Trophoblast cell (in vitro differentiated cells and primary cell): ENCODE measurements around the gene LTB4R2.

ENCODE experiments used
- DNase-seq, 2 donors: peaks; one replicate each; pipeline ENCODE4 v3.0.0-alpha.2; 2016
- H2AFZ ChIP-seq: 2 replicates; pipeline ENCODE4 v1.6.1; 2013; ENCODE audit warnings: low read length, moderate library complexity, mild to moderate bottlenecking; ENCODE audit not compliant: insufficient read depth, poor library complexity
- H2AK5ac ChIP-seq: 2 replicates; pipeline ENCODE4 v1.6.1; 2013; ENCODE audit warnings: mild to moderate bottlenecking, low read length
- H2BK120ac ChIP-seq: 2 replicates; pipeline ENCODE4 v1.6.1; 2013; ENCODE audit warnings: low read length, mild to moderate bottlenecking, moderate library complexity; ENCODE audit not compliant: insufficient read depth, poor library complexity
- H2BK12ac ChIP-seq: 2 replicates; pipeline ENCODE4 v1.6.1; 2013; ENCODE audit warnings: mild to moderate bottlenecking, low read length, moderate library complexity
- H2BK5ac ChIP-seq: 2 replicates; pipeline ENCODE4 v1.6.1; 2013; ENCODE audit warnings: low read length, low read depth, moderate library complexity, mild to moderate bottlenecking; ENCODE audit not compliant: poor library complexity
- H3K14ac ChIP-seq: 2 replicates; pipeline ENCODE4 v1.6.1; 2013; ENCODE audit warnings: mild to moderate bottlenecking, low read length
- H3K18ac ChIP-seq: 2 replicates; pipeline ENCODE4 v1.6.1; 2013; ENCODE audit warnings: mild to moderate bottlenecking, low read length
- H3K23ac ChIP-seq: 2 replicates; pipeline ENCODE4 v1.6.1; 2013; ENCODE audit warnings: low read length
- H3K27ac ChIP-seq: 2 replicates; pipeline ENCODE4 v1.5.1; 2013; ENCODE audit warnings: low read depth, mild to moderate bottlenecking, inconsistent platforms, low read length, moderate library complexity
- H3K27me3 ChIP-seq: 2 replicates; pipeline ENCODE4 v1.6.1; 2013; ENCODE audit warnings: inconsistent platforms, mild to moderate bottlenecking, low read length, moderate library complexity; ENCODE audit not compliant: insufficient read depth
- H3K36me3 ChIP-seq, 2 experiments: 1 replicate in 1 of 2; 2 replicates in 1 of 2; pipeline ENCODE4 v1.6.1; 2013; ENCODE audit warnings: low read length in 2 of 2, mild to moderate bottlenecking in 2 of 2, moderate library complexity in 1 of 2; ENCODE audit not compliant: insufficient read depth in 2 of 2, control insufficient read depth in 1 of 2
- H3K4ac ChIP-seq: 2 replicates; pipeline ENCODE4 v1.6.1; 2013; ENCODE audit warnings: low read depth, mild to moderate bottlenecking, low read length, moderate library complexity
- H3K4me1 ChIP-seq, 2 experiments: 1 replicate in 1 of 2; 2 replicates in 1 of 2; pipeline ENCODE4 v1.6.1; 2013; ENCODE audit warnings: low read length in 2 of 2, mild to moderate bottlenecking in 2 of 2, moderate library complexity in 1 of 2; ENCODE audit not compliant: insufficient read depth in 2 of 2, control insufficient read depth in 1 of 2
- H3K4me2 ChIP-seq: 2 replicates; pipeline ENCODE4 v1.6.1; 2013; ENCODE audit warnings: inconsistent platforms, mild to moderate bottlenecking, low read length, moderate library complexity
- H3K4me3 ChIP-seq: 2 replicates; pipeline ENCODE4 v1.5.1; 2013; ENCODE audit warnings: mild to moderate bottlenecking, low read depth, low read length, inconsistent platforms
- H3K79me1 ChIP-seq: one replicate; pipeline ENCODE4 v1.6.1; 2013; ENCODE audit warnings: low read length
- H3K79me2 ChIP-seq: 2 replicates; pipeline ENCODE4 v1.6.1; 2013; ENCODE audit warnings: low read length, mild to moderate bottlenecking; ENCODE audit not compliant: control insufficient read depth, insufficient read depth, poor library complexity
- H3K9ac ChIP-seq: 2 replicates; pipeline ENCODE4 v1.6.1; 2013; ENCODE audit warnings: mild to moderate bottlenecking, low read length
- H3K9me3 ChIP-seq: 2 replicates; pipeline ENCODE4 v1.6.1; 2013; ENCODE audit warnings: low read depth, mild to moderate bottlenecking, control low read depth, inconsistent platforms, low read length; ENCODE audit not compliant: insufficient read depth
- H4K12ac ChIP-seq: 2 replicates; pipeline ENCODE4 v1.6.1; 2013; ENCODE audit warnings: low read depth, mild to moderate bottlenecking, low read length, moderate library complexity
- H4K8ac ChIP-seq: 2 replicates; pipeline ENCODE4 v1.6.1; 2013; ENCODE audit warnings: low read depth, mild to moderate bottlenecking, low read length, moderate library complexity
- H4K91ac ChIP-seq: one replicate; pipeline ENCODE4 v1.6.1; 2013; ENCODE audit warnings: low read depth, mild to moderate bottlenecking, low read length, moderate library complexity
- WGBS: extraction: QIAGEN DNeasy Blood & Tissue Kit; methylation state at CpG from one replicate; pipeline ENCODE4 v1.1.7; 2013; ENCODE audit warnings: missing lambda C conversion rate; ENCODE audit not compliant: insufficient read length, insufficient coverage; ENCODE audit errors: extremely low coverage; 5-methylcytosine and 5-hydroxymethylcytosine counted together

The LTB4R2 gene

GRCh38 chr14:24278424-24278823, 31.5 kb upstream of the LTB4R2 start:
- Histone ChIP-seq H4K8ac (no peak overlapping the region), H2BK5ac (no peak overlapping the region), H4K12ac (no peak overlapping the region), H3K18ac (no peak overlapping the region), H3K23ac (no peak overlapping the region), H3K4me3 (no peak overlapping the region), H2BK120ac (no peak overlapping the region), H3K9me3 (no peaks in the 10 kb centered on the region), H3K14ac (no peak overlapping the region), H3K79me2 (no peaks in the 10 kb centered on the region), H4K91ac (no peak overlapping the region), H3K36me3 (no peaks in the 10 kb centered on the region), H3K79me1 (no peaks in the 10 kb centered on the region), H3K4me2 (no peak overlapping the region), H3K27ac (no peak overlapping the region), H2AFZ (no peak overlapping the region), H3K4me1 (peaks cover 4 to 5% of the 10 kb centered on the region in 2 experiments), H2BK12ac (no peak overlapping the region), H2AK5ac (no peak overlapping the region), H3K27me3 (no peaks in the 10 kb centered on the region), H3K4ac (no peak overlapping the region), H3K9ac (no peak overlapping the region)
- WGBS, result no CpG with 5 or more reads among the region's 5 CpGs
- no peak for DNase-seq

DNA sequence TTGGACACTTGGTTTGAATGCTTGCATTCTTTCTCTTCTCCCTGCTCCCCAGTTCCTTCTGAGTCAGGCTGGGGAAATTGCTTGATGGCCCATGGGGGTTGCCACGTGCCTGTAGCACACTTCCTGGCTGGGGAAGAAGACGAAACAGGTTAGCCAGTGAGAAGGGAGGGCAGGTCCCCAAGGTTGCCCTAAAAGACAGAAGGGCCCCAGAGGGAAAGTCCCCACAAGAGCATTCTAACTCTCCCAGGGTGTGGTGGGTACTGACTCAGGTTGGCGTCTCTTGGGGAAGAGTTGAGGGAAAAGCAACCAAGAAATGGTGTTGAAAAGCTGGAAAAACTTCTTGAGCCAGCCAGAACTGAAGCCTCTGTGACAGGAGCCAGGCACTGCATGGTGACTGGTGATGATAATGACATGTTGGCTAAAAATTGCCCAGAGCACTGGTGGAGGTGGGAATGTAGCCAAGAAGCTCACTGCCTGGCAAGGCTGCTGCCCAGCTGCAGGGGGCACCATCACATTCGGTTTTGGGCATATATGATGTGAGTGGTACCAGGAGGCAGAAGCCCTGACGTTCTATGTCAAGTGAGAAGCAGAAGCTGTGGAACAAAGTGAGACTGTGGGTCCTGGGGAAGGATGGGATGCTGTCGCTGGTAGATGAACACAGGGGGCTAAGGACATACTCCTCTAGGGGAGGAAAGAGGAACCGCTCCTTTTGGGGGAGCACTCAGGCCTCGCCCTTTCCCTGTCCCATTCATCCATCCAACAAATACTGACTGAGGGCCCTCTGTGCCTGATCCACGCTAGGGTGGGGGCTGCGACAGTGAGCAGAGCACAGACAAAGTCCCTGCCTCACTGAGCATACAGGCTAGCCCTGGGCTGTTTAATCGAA, 30.4 kb upstream of the LTB4R2 start:
- Histone ChIP-seq H2BK5ac (no peak overlapping the region), H3K14ac (no peak overlapping the region), H4K12ac (no peak overlapping the region), H3K27me3 (no peaks in the 10 kb centered on the region), H2AFZ (no peak overlapping the region), H3K79me2 (no peaks in the 10 kb centered on the region), H3K79me1 (no peaks in the 10 kb centered on the region), H3K18ac (no peak overlapping the region), H2BK120ac (no peak overlapping the region), H3K36me3 (no peaks in the 10 kb centered on the region), H2AK5ac (no peak overlapping the region), H3K4me3 (no peak overlapping the region), H4K8ac (no peak overlapping the region), H3K23ac (no peak overlapping the region), H3K9ac (no peak overlapping the region), H3K4me1 (peaks cover 4 to 5% of the 10 kb centered on the region in 2 experiments), H3K4ac (no peak overlapping the region), H4K91ac (no peak overlapping the region), H3K9me3 (no peaks in the 10 kb centered on the region), H2BK12ac (no peak overlapping the region), H3K27ac (no peak overlapping the region), H3K4me2 (no peak overlapping the region)
- peak in 1 of 2 donors; percentile 16 for DNase-seq
- WGBS, result no CpG with 5 or more reads among the region's 11 CpGs

DNA sequence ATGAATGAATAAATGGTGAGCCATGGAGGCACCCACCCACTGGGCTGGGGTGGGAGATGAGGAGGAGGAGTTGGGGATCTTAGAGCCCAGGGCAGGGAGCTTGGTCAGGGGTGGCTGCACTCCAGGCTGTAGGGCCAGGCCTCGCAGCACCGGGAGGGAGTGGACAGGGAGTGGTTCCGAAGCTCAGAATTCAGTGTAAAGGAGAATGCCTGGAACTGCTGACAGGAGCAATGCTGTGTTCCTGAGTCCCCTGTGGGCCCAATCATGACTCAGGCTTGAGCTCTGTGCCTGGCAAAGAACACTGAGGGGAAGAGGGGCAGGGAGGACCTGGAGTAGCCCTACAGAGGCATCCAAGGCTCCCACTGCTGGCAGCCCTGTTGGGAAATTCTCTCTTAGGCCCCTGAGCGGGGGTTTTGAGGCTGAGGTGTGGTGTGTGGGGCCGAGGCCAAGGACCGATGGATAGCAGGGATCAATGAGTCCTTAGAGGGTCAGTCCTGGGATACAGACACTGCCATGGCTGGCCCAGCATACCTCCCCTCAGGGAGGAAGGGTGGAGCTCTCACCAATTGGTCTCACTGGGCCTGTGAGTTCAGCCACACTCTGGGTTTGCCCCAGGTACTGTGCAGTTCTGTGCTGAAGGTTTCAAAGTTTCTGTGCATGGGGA, 29.0 kb upstream of the LTB4R2 start:
- no peak for DNase-seq
- H3K14ac ChIP-seq, result no peak overlapping the region
- H3K36me3 ChIP-seq, result no peaks in the 10 kb centered on the region
- no peak overlapping the region for H3K4ac ChIP-seq
- H3K27ac ChIP-seq, result no peak overlapping the region
- H2AK5ac ChIP-seq, result no peak overlapping the region
- H2BK120ac ChIP-seq, result no peak overlapping the region
- H3K9me3 ChIP-seq, result no peaks in the 10 kb centered on the region
- H3K9ac ChIP-seq, result no peak overlapping the region
- H3K23ac ChIP-seq, result no peak overlapping the region
- H2AFZ ChIP-seq, result no peak overlapping the region
- WGBS, result no CpG with 5 or more reads among the region's 6 CpGs
- H3K79me1 ChIP-seq, result no peaks in the 10 kb centered on the region
- H4K91ac ChIP-seq, result no peak overlapping the region
- no peak overlapping the region for H2BK5ac ChIP-seq
- H3K27me3 ChIP-seq, result no peaks in the 10 kb centered on the region
- no peak overlapping the region for H2BK12ac ChIP-seq
- H3K79me2 ChIP-seq, result no peaks in the 10 kb centered on the region
- no peak overlapping the region for H3K18ac ChIP-seq
- H3K4me1 ChIP-seq, result peaks cover 4 to 9% of the 10 kb centered on the region in 2 experiments
- no peak overlapping the region for H4K8ac ChIP-seq
- no peak overlapping the region for H3K4me3 ChIP-seq
- no peak overlapping the region for H4K12ac ChIP-seq
- H3K4me2 ChIP-seq, result no peak overlapping the region

- Histone ChIP-seq H3K4me3 (no peak overlapping the region), H3K9me3 (no peaks in the 10 kb centered on the region), H3K4me1 (peaks cover 4 to 9% of the 10 kb centered on the region in 2 experiments), H3K23ac (no peak overlapping the region), H3K9ac (no peak overlapping the region), H3K14ac (no peak overlapping the region), H2BK5ac (no peak overlapping the region), H4K8ac (no peak overlapping the region), H3K4ac (no peak overlapping the region), H3K79me2 (no peaks in the 10 kb centered on the region), H2BK12ac (no peak overlapping the region), H4K91ac (no peak overlapping the region), H3K18ac (no peak overlapping the region), H3K36me3 (no peaks in the 10 kb centered on the region), H3K4me2 (no peak overlapping the region), H3K27ac (no peak overlapping the region), H4K12ac (no peak overlapping the region), H2BK120ac (no peak overlapping the region), H2AFZ (no peak overlapping the region), H2AK5ac (no peak overlapping the region), H3K79me1 (no peaks in the 10 kb centered on the region), H3K27me3 (no peaks in the 10 kb centered on the region)
- DNase-seq, result no peak
- no CpG with 5 or more reads among the region's 7 CpGs for WGBS
These were observed 28.3 kb upstream of the LTB4R2 start for GRCh38 chr14:24281636-24282035.
